Activated CD8-positive, alpha-beta T cell treated with anti-CD3 and anti-CD28 coated beads for 36 hours (primary cell): Measurements from ENCODE around the gene SGMS1. TPM values are rescaled to one million over a fixed set of nuclear protein-coding genes. Genes with fewer than 3 reads are reported as not detected.
A peak's percentile ranks its signal among the peaks of the same experiment; 100 is the strongest.

Experiments
- ATAC-seq: fragments of 200-7000 bp; cut with Tn5 transposase; one replicate; pipeline ENCODE4 v1.10.0; 2021; ENCODE audit warnings: mild to moderate bottlenecking, moderate library complexity
- CTCF ChIA-PET: fragments of 350-600 bp; sonication (Branson Sonifier 250); formaldehyde crosslinking; loops from one replicate; lab custom pipeline; 2021; ENCODE audit warnings: antibody characterized with exemption; lab: Charles Lee
- POLR2A ChIA-PET: fragments of 350-600 bp; sonication (Branson Sonifier 250); formaldehyde crosslinking; loops from one replicate; lab custom pipeline; 2021; ENCODE audit warnings: antibody characterized with exemption; lab: Charles Lee
- DNase-seq: peaks from one replicate; pipeline ENCODE4 v3.0.0-alpha.2; 2020
- H3K27ac Mint-ChIP-seq: one replicate; pipeline ENCODE4 v1.8.0; 2021; ENCODE audit warnings: mild to moderate bottlenecking, mixed read lengths
- H3K27me3 Mint-ChIP-seq: one replicate; pipeline ENCODE4 v1.8.0; 2021; ENCODE audit warnings: mixed read lengths
- H3K36me3 Mint-ChIP-seq: one replicate; pipeline ENCODE4 v1.8.0; 2021; ENCODE audit warnings: low read depth, mixed read lengths
- H3K4me1 Mint-ChIP-seq: one replicate; pipeline ENCODE4 v1.8.0; 2021; ENCODE audit warnings: low read depth, mixed read lengths
- H3K4me3 Mint-ChIP-seq: one replicate; pipeline ENCODE4 v1.8.0; 2021; ENCODE audit warnings: mild to moderate bottlenecking, moderate library complexity, mixed read lengths
- H3K9me3 Mint-ChIP-seq: one replicate; pipeline ENCODE4 v1.8.0; 2021; ENCODE audit warnings: mixed read lengths
- CTCF ChIP-seq: fragments of 200-600 bp; IDR thresholded peaks from one replicate; pipeline ENCODE4 v1.8.0; 2022; ENCODE audit warnings: antibody characterized with exemption, mild to moderate bottlenecking
- intact Hi-C: fragments of 100-400 bp; cut with micrococcal nuclease; formaldehyde crosslinking; loops from one replicate; pipeline ENCODE4 v1.10.0; 2022
- total RNA-seq, 2 experiments: library from RNA; stranded (reverse); gene quantifications; one replicate each; pipeline ENCODE4 v1.2.3, GENCODE V29; 2021

Gene SGMS1
- total RNA-seq, 2 experiments from 2014 or later, result 9.0 to 10.6 TPM

GRCh38 chr10:50528206-50528605 is 95.5 kb downstream of the SGMS1 start:
- DNase-seq (no peak), ATAC-seq (no peak)
- no peak overlapping the region for H3K4me3 Mint-ChIP-seq
- intact Hi-C loops, result no loop called here
- no peaks in the 10 kb centered on the region for H3K9me3 Mint-ChIP-seq
- H3K36me3 Mint-ChIP-seq, result peaks cover 11% of the 10 kb centered on the region
- ChIA-PET POLR2A (interaction anchor here (0.6 kb wide), 1 partner anchor 38 kb away, joined by 3 read pairs; no protein-coding TSS in a partner anchor), CTCF (no interaction called here)
- H3K4me1 Mint-ChIP-seq, result peaks cover 26% of the 10 kb centered on the region
- no peak for TF ChIP-seq CTCF
- H3K27ac Mint-ChIP-seq, result no peak overlapping the region
- no peaks in the 10 kb centered on the region for H3K27me3 Mint-ChIP-seq

- ATAC-seq, result peak; percentile 88
- ChIA-PET POLR2A (no interaction called here), CTCF (interaction anchor here (1.1 kb wide), 1 partner anchor 17 kb away, joined by 3 read pairs; no protein-coding TSS in a partner anchor)
- TF ChIP-seq CTCF, result no peak
- intact Hi-C loops, result no loop called here
- DNase-seq, result peak; percentile 24
- H3K9me3 Mint-ChIP-seq, result no peaks in the 10 kb centered on the region
- H3K27ac Mint-ChIP-seq, result peak overlapping the region; percentile 18
- H3K27me3 Mint-ChIP-seq, result no peaks in the 10 kb centered on the region
- peaks cover 11% of the 10 kb centered on the region for H3K36me3 Mint-ChIP-seq
- no peak overlapping the region for H3K4me3 Mint-ChIP-seq
- peaks cover 32% of the 10 kb centered on the region for H3K4me1 Mint-ChIP-seq
These were observed 96.2 kb downstream of the SGMS1 start for GRCh38 chr10:50527442-50528043.

- Mint-ChIP-seq H3K27me3 (no peaks in the 10 kb centered on the region), H3K4me3 (no peak overlapping the region), H3K36me3 (peaks cover 11% of the 10 kb centered on the region), H3K27ac (no peak overlapping the region), H3K9me3 (no peaks in the 10 kb centered on the region), H3K4me1 (peaks cover 34% of the 10 kb centered on the region)
- ATAC-seq (no peak), DNase-seq (no peak)
- no peak for TF ChIP-seq CTCF
- POLR2A ChIA-PET, result interaction anchor here (1.0 to 1.7 kb wide), 3 partner anchors 12 to 94 kb away, joined by 3 to 4 read pairs (median 3); no protein-coding TSS in a partner anchor
- CTCF ChIA-PET, result interaction anchor here (1.1 to 1.5 kb wide), 3 partner anchors 10 to 19 kb away, joined by 3 read pairs; no protein-coding TSS in a partner anchor
- intact Hi-C loops, result no loop called here
These were observed 97.6 kb downstream of the SGMS1 start for GRCh38 chr10:50526185-50526584.

GRCh38 chr10:50523357-50523756 is 100.4 kb downstream of the SGMS1 start:
- no peaks in the 10 kb centered on the region for H3K9me3 Mint-ChIP-seq
- ATAC-seq (no peak), DNase-seq (no peak)
- ChIA-PET CTCF (interaction anchor here (0.7 to 2.7 kb wide), 4 partner anchors 10 to 32 kb away, joined by 3 to 6 read pairs (median 3); no protein-coding TSS in a partner anchor), POLR2A (interaction anchor here (0.6 to 1.1 kb wide), 2 partner anchors 11 to 98 kb away, joined by 3 read pairs; no protein-coding TSS in a partner anchor)
- H3K36me3 Mint-ChIP-seq, result peaks cover 18% of the 10 kb centered on the region
- intact Hi-C loops, result no loop called here
- H3K4me1 Mint-ChIP-seq, result peaks cover 38% of the 10 kb centered on the region
- H3K4me3 Mint-ChIP-seq, result no peak overlapping the region
- H3K27me3 Mint-ChIP-seq, result no peaks in the 10 kb centered on the region
- no peak for TF ChIP-seq CTCF
- no peak overlapping the region for H3K27ac Mint-ChIP-seq

- H3K4me3 Mint-ChIP-seq, result no peak overlapping the region
- H3K9me3 Mint-ChIP-seq, result no peaks in the 10 kb centered on the region
- H3K4me1 Mint-ChIP-seq, result peaks cover 35% of the 10 kb centered on the region
- ATAC-seq, result peak; percentile 48
- POLR2A ChIA-PET, result interaction anchor here (0.6 to 1.1 kb wide), 2 partner anchors 10 to 98 kb away, joined by 3 read pairs; no protein-coding TSS in a partner anchor
- peak overlapping the region; percentile 52 for H3K27ac Mint-ChIP-seq
- CTCF ChIA-PET, result interaction anchor here (0.5 to 0.9 kb wide), 3 partner anchors 15 to 709 kb away, joined by 3 read pairs; no protein-coding TSS in a partner anchor
- H3K27me3 Mint-ChIP-seq, result no peaks in the 10 kb centered on the region
- no peak for TF ChIP-seq CTCF
- peaks cover 18% of the 10 kb centered on the region for H3K36me3 Mint-ChIP-seq
- intact Hi-C loops, result no loop called here
- DNase-seq, result no peak
These were observed 100.8 kb downstream of the SGMS1 start for GRCh38 chr10:50522908-50523307.
